GM19455 (cell line): ENCODE results near the gene STK32B.
"Not testable (repeated sequence)": the region's sequence is repeated elsewhere in the genome, so short reads cannot be mapped to it uniquely, and the experiment has no call there.

ENCODE experiments used
- ATAC-seq: cut with Tn5 transposase; IDR thresholded peaks from one replicate; pipeline ENCODE4 v1.9.1; 2021; ENCODE audit not compliant: unreplicated experiment

Gene STK32B

GRCh38 chr4:5066101-5066500 is 14.8 kb downstream of the STK32B start:
- no peak for ATAC-seq

- ATAC-seq, result not testable (repeated sequence)
Measured at GRCh38 chr4:5066968-5067367, 15.7 kb downstream of the STK32B start.

- ATAC-seq, result no peak
Measured at GRCh38 chr4:5067908-5068307, 16.6 kb downstream of the STK32B start.

DNA sequence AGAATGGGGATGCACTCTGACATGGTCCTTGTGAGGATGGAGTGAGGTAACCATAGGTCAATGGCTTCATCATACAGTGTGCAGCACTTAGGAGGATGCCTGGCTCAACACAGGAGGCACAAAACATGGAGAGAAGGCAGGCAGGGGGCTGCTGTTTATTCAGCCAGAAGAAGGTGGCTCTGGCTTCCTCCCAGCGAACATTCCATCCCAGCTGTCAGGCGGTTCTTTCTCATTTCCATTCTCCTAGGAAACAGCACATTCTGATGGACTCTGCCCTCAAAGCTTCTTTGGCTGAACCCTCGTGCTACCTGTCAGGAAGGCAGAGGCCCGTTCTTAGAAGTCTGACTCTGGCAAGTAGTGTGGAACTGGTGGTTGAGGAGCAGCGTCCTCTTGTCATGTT is 18.6 kb downstream of the STK32B start:
- ATAC-seq, result no peak

DNA sequence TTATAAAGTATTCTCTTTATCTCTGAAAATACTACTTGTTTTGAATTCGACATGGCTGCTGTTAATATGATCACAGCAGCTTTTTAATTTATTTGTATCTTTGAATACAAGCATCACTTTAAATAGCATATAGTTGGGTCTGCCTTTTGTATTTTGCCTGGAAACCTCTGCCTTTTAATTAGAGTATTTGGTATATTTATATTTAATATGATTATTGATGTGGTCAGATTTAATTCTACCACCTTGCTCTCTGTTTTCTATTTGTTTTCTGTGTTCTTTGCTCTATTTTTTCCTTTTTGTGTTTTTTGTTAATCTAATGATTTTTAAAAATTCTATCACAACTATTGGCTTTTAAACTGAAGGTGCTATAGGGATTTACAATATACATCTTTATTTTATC is 21.7 kb downstream of the STK32B start:
- ATAC-seq, result no peak

DNA sequence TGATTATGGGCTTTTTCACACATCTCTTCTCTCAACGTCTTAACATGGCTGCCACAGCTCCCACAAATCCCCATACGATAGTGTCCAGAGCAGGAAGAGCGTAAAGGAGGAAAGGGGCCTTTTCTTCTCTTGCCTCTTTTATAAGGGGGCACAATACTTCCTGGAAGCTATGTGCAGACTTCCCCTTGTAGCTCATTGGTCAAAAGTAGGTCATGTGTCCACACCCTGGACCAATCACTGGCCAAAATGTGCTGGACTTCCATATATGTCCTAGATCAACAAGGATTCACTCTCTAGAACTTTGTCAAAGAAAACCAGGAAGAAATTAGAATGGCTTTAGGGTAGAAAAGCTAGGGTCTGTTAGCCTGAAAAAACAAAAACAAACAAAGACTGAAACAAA is 26.7 kb downstream of the STK32B start:
- no peak for ATAC-seq

DNA sequence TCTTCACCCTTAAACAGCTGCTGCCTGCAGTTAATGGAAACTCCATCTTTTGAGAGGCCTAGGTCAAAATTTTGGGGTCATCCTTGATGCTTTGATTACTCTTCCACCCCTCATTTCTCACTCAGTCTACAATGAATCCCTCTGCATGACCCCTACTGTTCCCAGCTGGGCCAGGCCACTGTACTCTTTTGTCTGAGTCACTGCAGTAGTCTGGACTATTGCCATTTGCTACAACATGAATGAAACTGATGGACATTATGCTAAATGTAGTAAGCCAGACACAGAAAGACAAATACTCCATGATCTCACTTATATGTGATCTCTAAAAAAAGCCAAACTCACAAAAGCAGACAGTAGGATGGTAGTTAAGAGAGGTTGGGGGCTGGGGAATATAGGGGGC is 28.3 kb downstream of the STK32B start:
- ATAC-seq, result no peak

DNA sequence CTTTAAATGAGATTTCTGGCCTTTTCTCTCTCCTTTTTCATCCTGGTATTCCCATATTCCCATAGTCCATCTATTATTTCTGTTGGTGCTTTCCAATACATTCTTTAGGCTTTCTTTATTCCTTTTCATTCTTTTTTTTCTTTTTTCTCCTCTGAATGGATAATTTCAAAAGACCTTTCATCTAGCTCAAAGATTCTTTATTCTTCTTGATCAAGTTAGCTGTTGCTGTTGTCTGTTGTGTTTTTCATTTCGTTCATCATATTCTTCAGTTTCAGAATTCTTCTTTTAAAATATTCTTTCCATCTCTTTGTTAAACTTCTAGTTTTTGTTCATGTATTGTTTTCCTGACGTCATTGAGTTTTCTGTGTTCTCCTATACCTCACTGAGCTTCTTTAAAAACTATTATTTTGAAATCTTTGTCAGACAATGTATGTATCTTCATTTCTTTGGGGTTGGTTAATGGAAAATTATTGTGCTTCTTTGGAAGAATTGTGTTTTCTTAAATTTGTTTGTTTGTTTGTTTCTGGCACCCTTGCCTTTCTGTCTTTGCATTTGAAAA is 30.2 kb downstream of the STK32B start:
- ATAC-seq, result no peak

GRCh38 chr4:5082376-5082775 is 31.1 kb downstream of the STK32B start:
- no peak for ATAC-seq

GRCh38 chr4:5084911-5085475 is 33.7 kb downstream of the STK32B start:
- ATAC-seq, result no peak

DNA sequence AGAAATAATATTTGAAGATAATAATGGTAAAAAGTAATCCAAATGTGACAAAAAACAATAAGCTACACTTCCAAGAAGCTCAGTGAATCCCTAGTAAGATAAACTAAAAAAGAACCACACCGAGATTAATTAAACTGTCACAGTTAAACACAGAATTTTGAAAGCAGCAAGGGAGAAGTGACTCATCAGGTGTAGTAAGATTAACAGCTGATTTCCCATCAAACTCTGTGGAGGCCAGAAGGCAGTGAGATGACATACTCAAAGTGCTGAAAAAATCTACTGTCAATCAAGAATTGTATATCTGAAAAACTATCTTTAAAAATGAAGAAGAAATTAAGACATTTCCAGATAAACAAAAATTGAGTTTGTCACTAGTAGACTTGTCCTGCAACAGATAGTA is 35.3 kb downstream of the STK32B start:
- ATAC-seq, result no peak

DNA sequence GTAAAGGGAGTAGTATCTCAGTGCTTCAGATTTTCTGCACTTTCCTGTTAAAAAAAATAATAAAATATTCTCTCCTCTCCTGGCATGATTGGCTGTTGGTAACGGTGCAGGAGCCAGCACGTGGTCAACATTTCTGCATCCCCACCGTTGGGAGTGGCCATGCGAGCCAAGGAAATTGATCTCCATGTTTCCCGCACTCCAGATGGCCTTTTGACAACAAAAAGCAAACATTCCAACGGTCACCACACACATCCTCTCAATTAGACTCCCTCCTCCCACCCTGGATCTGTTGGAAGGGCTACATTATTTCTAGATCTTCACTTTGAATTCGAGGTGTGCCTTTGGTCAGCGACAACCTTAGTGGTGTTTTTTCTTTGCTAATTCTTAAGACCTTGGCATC is 45.0 kb downstream of the STK32B start:
- no peak for ATAC-seq

GRCh38 chr4:5098176-5098575 is 46.9 kb downstream of the STK32B start:
- ATAC-seq, result no peak

GRCh38 chr4:5100336-5100735 is 49.1 kb downstream of the STK32B start:
- ATAC-seq, result no peak

DNA sequence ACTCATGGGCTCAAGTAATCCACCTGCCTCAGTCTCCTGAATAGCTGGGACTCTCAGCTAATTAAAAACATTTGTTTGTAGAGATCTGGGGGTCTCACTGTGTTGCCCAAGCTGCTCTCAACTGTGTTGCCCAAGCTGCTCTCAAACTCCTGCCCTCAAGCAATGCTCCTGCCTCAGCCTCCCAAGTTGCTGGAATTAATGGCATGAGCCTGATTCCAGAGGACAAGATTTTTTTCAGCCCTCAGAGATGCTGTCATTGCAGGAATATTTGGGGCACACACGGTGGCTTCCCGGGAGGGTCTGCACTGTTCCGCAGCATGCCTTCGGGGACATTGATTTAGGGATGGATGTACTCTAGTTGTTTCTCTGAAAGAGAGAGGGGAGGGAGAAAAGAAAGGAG is 49.7 kb downstream of the STK32B start:
- no peak for ATAC-seq

DNA sequence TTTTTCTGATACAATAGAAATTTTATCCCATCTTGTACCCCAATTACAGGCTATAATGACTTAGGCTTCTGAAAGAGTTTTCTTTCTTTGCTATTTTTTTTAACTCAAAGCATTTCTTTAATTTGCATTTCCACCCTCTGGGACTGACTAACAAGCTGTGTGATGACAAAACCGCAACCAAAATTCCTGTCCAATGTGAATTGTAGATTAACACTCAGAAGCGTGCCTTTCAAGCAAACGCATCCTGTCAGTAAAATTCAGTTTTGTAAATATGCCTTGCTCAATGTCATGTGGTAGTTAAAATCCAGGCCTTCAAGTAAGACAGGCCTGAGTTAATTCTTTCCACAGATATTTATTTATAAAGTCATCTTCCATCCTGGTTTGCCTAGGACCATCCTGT is 50.3 kb downstream of the STK32B start:
- ATAC-seq, result no peak

DNA sequence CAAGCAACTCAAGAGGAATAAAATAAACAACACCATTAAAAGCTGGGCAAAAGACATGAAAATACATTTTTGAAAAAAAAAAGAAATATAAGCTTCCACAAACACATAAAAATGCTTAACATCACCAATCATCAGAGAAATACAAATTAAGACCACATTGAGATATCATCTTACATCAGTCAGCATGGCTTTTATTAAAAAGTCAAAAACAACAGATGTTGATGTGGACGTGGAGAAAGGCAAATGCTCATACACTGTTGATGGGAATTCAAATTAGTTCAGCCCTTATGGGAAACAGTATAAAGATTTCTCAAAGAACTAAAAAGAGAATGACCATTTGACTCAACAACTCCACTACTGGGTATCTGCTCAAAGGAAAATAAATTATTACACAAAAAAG is 59.6 kb downstream of the STK32B start:
- ATAC-seq, result no peak

GRCh38 chr4:5112333-5113095 is 61.2 kb downstream of the STK32B start:
- no peak for ATAC-seq

- ATAC-seq, result no peak
Measured at GRCh38 chr4:5114950-5115349, 63.7 kb downstream of the STK32B start.

- no peak for ATAC-seq
Measured at GRCh38 chr4:5118091-5118786, 67.0 kb downstream of the STK32B start.

- no peak for ATAC-seq
Measured at GRCh38 chr4:5118994-5119835, 67.9 kb downstream of the STK32B start.
